Left ventricle myocardium inferior (tissue), 1 donor: ENCODE data around the gene CCBE1. TPM values are rescaled to one million over a fixed set of nuclear protein-coding genes. Genes with fewer than 3 reads are reported as not detected.

ENCODE experiments used
- DNase-seq: peaks from one replicate; pipeline ENCODE4 v3.0.0-alpha.2; 2020
- H3K27ac ChIP-seq: fragments of 200-600 bp; replicated peaks from 2 replicates; pipeline ENCODE4 v1.8.0; 2021
- H3K27me3 ChIP-seq: fragments of 200-600 bp; 2 replicates; pipeline ENCODE4 v1.8.0; 2021; ENCODE audit warnings: low read depth
- H3K36me3 ChIP-seq: fragments of 200-600 bp; 2 replicates; pipeline ENCODE4 v1.8.0; 2021
- H3K4me1 ChIP-seq: fragments of 200-600 bp; 2 replicates; pipeline ENCODE4 v1.8.0; 2021
- H3K4me3 ChIP-seq: fragments of 200-600 bp; 2 replicates; pipeline ENCODE4 v1.8.0; 2021; ENCODE audit warnings: mild to moderate bottlenecking, moderate library complexity
- H3K9me3 ChIP-seq: fragments of 200-600 bp; replicated peaks from 2 replicates; pipeline ENCODE4 v1.8.0; 2021
- CTCF ChIP-seq: fragments of 200-600 bp; IDR thresholded peaks from 2 replicates; pipeline ENCODE4 v1.8.0; 2021; ENCODE audit warnings: antibody characterized with exemption, mild to moderate bottlenecking, borderline replicate concordance
- intact Hi-C: fragments of 100-400 bp; cut with micrococcal nuclease; formaldehyde crosslinking; loops from one replicate; pipeline ENCODE4 v1.11.0; 2022
- total RNA-seq: library from RNA; stranded (reverse); fragmentation: NEBNext Ultra II Directional; extraction: Animal tissue kit (Norgen Biotek cat#: 25700); gene quantifications from one replicate; pipeline ENCODE4 v1.2.1, GENCODE V29; 2021
- donor health status: DM: no; HTN: yes; CAD: no; lungs with severe emphysema.

The CCBE1 gene
- total RNA-seq, 1 donor from 2014 or later, result 3.2 TPM

GRCh38 chr18:59479776-59480175 is 217.4 kb downstream of the CCBE1 start:
- DNase-seq, result no peak
- no peak for TF ChIP-seq CTCF
- Histone ChIP-seq H3K9me3 (no peaks in the 10 kb centered on the region), H3K4me3 (no peak overlapping the region), H3K27me3 (no peaks in the 10 kb centered on the region), H3K36me3 (no peaks in the 10 kb centered on the region), H3K4me1 (peaks cover 5% of the 10 kb centered on the region), H3K27ac (no peak overlapping the region)
- intact Hi-C loops, result no loop called here

- TF ChIP-seq CTCF, result no peak
- intact Hi-C loops, result no loop called here
- Histone ChIP-seq H3K27me3 (no peaks in the 10 kb centered on the region), H3K27ac (no peak overlapping the region), H3K9me3 (no peaks in the 10 kb centered on the region), H3K36me3 (no peaks in the 10 kb centered on the region), H3K4me1 (no peaks in the 10 kb centered on the region), H3K4me3 (no peak overlapping the region)
- no peak for DNase-seq
Measured at GRCh38 chr18:59478591-59478990, 218.6 kb downstream of the CCBE1 start.

GRCh38 chr18:59477849-59478248 is 219.4 kb downstream of the CCBE1 start:
- Histone ChIP-seq H3K36me3 (no peaks in the 10 kb centered on the region), H3K27ac (no peak overlapping the region), H3K9me3 (no peaks in the 10 kb centered on the region), H3K4me1 (no peaks in the 10 kb centered on the region), H3K27me3 (no peaks in the 10 kb centered on the region), H3K4me3 (no peak overlapping the region)
- DNase-seq, result no peak
- TF ChIP-seq CTCF, result no peak
- intact Hi-C loops, result no loop called here

- Histone ChIP-seq H3K27ac (peak overlapping the region; percentile 91), H3K27me3 (no peaks in the 10 kb centered on the region), H3K4me1 (peaks cover 26% of the 10 kb centered on the region), H3K4me3 (no peak overlapping the region), H3K9me3 (no peaks in the 10 kb centered on the region), H3K36me3 (no peaks in the 10 kb centered on the region)
- no peak for TF ChIP-seq CTCF
- intact Hi-C loops, result no loop called here
- peak; percentile 70 for DNase-seq
Measured at GRCh38 chr18:59470561-59471121, 226.6 kb downstream of the CCBE1 start.

GRCh38 chr18:59469463-59470180 is 227.6 kb downstream of the CCBE1 start:
- Histone ChIP-seq H3K27me3 (no peaks in the 10 kb centered on the region), H3K9me3 (no peaks in the 10 kb centered on the region), H3K36me3 (no peaks in the 10 kb centered on the region), H3K4me1 (peaks cover 26% of the 10 kb centered on the region), H3K27ac (peak overlapping the region; percentile 91), H3K4me3 (no peak overlapping the region)
- intact Hi-C loops, result no loop called here
- TF ChIP-seq CTCF, result no peak
- DNase-seq, result peak; percentile 55
